Stimulated activated naive CD4-positive, alpha-beta T cell treated with Interleukin-2 at 50 U/mL for 16 hours (primary cell): Measurements from ENCODE around the gene TNIP1.
A peak's percentile ranks its signal among the peaks of the same experiment; 100 is the strongest.

Experiments used
- DNase-seq: peaks from one replicate; lab custom pipeline; 2025; lab: John Stamatoyannopoulos, UW

TNIP1 gene

GRCh38 chr5:151040211-151040747 lies 40.6 kb downstream of the TNIP1 start:
- no peak for DNase-seq

DNA sequence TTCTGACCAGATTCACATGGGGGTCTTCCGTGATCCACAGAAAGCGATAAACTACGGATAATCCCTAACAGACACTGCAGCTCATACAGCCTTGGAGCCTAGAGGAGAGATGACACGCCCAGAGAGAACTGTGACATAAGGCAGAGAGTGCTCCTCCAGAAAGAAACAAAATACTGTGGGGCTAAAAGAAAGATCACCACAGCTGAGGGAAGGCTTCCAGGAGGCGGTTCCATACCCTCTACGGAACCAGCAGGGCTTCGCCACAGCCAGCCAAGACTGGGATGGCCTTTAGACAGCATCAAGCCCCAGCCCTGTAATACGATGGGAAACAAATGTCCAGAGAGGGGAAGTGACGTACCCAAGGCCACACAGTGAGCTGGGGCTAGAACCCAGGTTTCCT lies 41.2 kb downstream of the TNIP1 start:
- no peak for DNase-seq

DNA sequence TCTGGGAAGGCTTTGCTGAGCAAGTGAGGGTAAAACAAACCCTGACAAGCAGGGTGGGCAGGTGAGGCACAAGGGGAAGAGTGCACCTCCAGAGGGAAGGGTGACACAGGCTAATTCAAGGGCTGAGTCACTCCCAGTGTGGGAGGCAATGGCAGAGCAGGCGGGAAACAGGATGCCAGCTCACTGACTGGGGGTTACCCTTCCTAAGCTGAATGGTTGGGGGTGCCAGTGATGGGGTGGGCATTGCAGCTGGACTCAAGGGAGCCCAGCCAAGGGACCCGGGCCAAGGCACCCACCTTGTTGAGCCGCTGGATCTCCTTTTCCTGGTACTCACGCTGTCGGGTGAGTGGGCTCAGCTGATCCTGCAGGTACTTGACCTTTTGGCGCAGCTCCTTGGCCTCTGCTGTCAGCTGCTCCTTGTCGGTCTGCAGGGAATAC lies 42.0 kb downstream of the TNIP1 start:
- DNase-seq = peak; percentile 16

GRCh38 chr5:151038412-151038745 lies 42.5 kb downstream of the TNIP1 start:
- no peak for DNase-seq

GRCh38 chr5:151037561-151038411 lies 43.0 kb downstream of the TNIP1 start:
- DNase-seq = no peak

- no peak for DNase-seq
Measured at GRCh38 chr5:151036556-151036955, 44.3 kb downstream of the TNIP1 start.

DNA sequence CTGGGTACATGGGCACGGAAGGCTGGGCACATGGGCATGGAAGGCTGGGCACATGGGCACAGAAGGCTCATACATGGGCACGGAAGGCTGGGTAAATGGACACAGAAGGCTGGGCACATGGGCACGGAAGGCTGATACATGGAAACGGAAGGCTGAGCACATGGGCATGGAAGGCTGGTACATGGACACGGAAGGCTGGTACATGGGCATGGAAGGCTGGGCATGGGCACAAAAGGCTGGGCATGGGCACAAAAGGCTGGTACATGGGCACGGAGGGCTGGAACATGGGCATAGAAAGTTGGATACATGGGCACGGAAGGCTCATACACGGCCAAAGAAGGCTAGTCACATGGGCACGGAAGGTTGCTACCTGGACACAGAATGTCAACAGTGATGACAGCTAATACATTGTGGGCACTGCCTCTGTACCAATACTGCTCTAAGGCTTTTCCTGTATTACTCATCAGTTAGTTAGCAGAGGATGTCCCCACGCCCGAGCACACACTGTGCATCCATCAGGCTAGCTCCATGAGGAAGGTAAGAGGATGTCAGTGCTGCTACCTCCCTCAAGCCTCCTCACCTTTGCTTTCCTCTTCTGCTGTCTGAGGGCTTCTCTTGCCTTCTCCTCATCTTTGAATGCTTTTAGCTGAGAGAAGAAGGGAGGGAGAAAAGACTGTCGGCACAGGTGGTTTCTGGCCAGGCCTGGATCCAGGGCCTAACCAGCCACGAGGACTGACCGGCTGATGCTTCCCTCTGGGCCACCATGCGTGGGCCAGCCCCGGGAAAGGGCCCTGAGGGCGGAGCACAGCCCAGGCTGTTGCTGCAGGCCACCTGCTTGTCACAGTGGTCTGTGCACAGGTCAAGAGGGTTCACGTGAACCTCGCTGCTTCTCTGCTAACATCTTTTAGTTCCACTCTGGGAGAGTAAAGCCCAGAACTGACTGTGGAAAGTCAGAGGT lies 46.1 kb downstream of the TNIP1 start:
- DNase-seq = no peak

DNA sequence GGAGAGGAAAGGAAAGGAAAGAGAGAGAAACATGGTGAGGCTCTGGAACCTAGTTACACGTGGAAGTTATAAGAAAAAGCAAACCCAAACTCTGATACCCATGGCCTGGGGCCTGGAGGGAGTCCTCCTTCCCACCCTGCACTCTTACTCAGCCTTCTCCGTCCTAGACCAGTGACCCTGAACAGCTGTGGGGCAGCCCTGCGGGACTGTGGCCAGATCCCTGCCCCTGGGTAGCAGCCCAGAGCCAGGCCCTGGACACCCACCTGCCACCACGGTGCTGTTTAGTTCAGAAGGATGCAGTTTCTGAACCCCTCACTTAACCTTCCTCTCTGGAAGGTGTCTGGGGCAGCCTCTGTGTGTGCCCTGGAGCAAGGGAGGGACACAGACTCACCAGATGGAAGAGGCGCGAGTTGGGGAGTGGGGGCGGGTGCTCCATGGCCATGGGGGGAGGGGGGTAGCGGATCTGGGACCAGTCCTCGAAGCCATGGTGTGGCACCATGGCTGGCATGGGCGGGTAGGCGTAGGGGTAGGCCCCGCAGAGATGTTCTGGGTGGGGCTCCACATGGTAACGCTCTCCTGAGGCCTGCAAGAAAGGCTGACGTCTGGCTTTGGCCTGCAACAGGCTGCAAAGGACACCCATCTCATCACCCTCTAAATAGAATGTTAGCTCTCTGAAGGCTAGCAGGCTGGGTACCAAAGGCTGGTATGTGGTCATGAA lies 47.5 kb downstream of the TNIP1 start:
- DNase-seq = no peak

DNA sequence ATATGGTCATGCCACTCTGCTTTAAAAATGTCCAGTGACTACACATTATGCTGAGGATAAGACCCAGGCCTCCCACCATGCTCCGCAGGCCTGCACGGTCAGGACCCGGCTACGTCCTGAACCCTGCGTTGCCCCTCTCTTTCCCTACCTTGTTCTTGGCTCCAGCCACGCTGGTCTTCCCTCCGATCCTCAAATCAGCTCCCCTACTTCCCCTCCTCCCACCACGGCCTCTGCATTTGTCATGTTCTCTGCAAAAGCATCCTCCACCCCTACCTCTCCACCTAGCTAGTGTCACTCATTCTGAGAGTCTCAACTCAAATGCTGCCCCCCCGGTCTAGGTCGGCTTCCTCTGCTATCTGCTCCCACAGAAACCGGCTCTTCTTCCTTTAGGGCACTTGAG lies 49.3 kb downstream of the TNIP1 start:
- DNase-seq = no peak

GRCh38 chr5:151030379-151030778 lies 50.5 kb downstream of the TNIP1 start:
- DNase-seq = no peak

DNA sequence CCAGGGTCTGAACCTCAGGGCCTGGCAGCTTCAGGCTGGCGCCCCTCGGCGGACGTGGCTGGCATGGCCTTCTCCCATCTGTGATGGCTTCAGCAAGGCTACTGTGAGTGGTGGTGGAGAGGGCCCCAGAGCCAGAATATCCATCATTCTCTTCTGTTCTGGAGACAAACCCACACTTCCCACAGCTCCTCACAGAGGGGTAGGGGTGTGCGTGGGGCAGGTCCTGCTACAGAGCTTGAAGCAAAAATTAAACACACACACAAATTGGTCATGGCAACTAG lies 50.8 kb downstream of the TNIP1 start:
- DNase-seq = no peak

DNA sequence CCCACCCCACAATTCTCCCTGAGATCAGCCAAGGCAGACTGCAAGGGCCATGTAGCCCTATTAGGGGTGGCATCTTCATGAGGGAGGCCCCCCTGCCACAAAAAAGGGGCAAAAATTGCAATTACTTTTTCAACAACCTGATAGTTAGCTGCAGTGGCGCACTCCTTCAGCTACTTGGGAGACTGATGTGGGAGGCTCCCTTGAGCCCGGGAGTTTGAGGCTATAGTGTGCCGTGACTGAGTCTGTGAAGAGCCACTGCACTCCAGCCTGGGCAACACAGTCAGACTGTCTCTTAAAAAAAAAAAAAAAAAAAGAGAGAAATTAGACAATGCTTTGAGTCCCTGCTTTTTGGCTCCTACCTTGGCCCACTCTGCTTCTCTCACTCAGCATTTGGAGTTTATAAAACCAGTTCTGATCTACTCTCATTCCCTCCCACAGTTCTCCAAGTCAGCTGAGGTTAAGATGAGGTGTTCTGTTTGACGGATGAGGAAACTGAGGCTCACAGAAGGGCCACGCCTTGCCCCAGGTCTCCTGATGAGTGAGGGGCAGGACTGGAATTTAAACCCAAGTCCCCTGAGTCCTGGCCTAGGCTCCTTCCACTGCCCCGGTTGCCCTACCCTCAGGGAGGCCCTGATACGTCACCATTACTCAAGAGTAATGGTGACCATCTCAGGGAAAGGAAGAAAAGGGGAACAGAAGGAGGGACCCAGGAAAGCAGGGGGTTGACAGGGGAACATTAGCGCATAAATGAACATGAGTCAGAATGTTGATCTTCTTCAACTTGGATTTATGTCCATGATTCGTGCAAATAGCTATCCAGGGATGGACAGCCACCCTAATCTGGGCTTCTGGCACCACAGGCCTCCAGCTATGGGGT lies 51.4 kb downstream of the TNIP1 start:
- DNase-seq = no peak

DNA sequence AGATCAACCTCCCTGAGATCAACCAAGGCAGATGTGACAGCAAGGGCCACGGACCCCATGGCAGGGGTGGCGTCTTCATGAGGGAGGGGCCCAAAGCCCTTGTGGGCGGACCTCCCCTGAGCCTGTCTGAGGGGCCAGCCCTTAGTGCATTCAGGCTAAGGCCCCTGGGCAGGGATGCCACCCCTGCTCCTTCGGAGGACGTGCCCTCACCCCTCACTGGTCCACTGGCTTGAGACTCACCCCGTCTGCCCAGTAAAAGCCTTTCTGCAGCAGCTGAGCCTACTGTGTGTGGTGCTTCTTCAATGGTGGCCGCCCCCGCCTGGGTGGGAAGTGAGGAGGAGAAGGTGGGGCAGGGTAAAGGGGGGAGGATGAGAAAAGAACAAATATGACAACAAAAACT lies 52.1 kb downstream of the TNIP1 start:
- DNase-seq = no peak

- no peak for DNase-seq
Measured at GRCh38 chr5:151027961-151028479, 52.8 kb downstream of the TNIP1 start.

- DNase-seq = no peak
Measured at GRCh38 chr5:151026679-151027078, 54.2 kb downstream of the TNIP1 start.

DNA sequence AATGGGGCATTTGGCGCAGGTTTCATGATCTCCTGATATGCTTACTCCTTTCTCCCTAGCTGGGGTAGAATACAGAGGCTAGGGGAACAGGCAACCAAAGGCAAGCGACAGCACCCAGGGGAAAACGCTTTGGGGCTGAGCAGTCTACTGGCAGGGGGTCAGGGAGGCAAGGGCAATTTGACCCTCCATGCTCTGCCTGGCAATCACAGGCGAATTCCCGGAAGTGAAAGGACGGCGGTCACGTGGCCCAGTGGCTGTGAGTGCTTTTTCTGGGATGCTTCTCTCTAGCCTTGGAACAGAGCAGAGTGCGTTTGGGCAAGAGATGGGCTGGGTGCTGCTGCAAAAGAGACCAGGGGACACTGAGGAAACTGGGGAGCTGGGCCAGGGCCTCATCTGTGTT lies 54.7 kb downstream of the TNIP1 start:
- DNase-seq = no peak

- no peak for DNase-seq
Measured at GRCh38 chr5:151025250-151025606, 55.6 kb downstream of the TNIP1 start.

DNA sequence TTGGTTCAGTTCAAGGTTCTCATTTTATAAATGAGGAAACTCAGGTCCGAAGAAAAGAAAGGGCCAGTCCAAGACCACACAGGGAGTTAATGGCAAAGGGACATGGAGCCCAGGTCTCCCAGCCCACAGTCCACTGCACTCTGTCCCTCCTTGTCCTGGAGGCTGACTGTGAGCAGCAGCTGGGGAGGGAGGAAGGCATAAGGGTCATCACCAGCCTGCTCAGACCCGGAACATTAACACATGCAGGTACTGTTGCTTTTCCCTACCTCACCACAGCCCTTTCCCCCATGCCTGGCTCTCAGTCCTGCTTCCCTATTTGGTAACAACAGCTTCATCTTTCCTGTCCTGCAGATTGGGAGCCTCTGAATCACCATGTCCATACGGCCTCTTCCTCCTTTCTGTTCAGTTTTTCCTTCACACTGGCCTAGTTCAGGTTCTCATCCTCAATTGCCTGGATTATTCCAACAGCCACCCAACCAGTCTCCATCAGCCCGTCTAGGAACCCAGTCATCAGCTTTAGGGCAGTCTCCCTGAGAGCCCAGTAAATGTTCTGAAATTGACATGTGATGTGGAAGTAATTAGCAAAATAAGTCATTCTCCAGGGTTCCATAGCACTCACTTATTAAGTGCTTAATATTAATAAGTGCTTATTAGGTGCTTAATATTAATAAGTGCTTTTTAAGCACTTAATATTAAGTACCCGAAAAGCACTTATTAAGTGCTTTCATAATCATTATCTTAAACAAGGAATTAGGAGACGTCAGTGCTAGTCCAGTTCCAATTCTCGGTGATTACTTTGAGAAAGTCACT lies 56.2 kb downstream of the TNIP1 start:
- DNase-seq = no peak

DNA sequence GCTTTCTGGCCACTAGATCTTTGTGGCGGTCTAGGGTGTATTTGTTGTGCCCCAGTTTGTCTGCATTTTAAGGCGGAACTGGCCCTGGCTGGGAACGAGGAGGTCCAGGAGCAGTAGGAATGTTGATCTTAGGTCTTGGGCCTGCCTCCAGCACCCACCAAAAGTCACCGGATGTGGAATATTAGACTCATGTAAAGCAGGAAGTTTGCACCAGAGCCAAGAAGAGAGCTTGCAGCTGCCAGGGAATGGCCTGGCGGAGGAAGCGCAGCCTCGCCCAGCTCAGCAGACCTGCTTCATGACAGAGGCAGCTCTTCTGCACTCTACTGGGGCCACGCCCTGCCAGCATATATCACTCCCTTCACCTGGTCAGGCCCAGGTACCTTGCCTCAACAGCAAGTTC lies 57.2 kb downstream of the TNIP1 start:
- DNase-seq = no peak

DNA sequence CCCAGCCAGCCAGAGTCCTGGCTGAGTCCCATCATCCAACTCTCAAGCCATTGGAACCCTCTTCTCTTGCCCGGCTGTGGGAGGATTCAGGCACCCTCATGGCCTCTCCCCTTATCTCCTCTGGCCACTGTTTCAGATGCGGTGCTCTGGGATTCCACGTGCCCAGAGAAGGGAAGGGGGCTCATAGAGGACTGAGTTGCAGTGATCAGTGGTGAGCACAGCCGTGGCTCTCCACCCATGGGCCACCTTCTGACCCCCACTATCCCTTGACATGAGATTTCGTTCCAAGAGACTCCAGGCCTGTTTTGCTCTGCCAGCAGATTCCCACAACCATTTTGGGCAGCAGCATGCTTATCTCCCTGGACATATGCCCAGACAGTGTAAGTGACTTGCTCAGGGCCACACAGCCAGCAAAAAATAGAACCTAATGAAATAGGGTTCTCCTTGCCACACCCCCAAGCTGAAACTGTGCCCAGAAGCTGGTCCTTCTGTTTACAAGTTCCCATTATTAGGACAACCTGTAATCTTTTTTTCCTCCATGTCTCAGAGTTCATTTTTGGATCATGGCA lies 57.7 kb downstream of the TNIP1 start:
- no peak for DNase-seq
